GM23338 (cell line): ENCODE data around the gene HNRNPK.

ENCODE experiments used
- CREB1 ChIP-seq: fragments of 250-450 bp; sonication (Bioruptor Pico); IDR thresholded peaks from 2 replicates; pipeline ENCODE4 v1.5.0; 2020; ENCODE audit warnings: low read depth, mild to moderate bottlenecking, moderate library complexity
- CTCF ChIP-seq, 2 experiments: fragments of 200-600 bp in 1 of 2; sonication (generic) in 1 of 2; conservative IDR thresholded peaks; 2 replicates each; pipeline versions ENCODE4 v1.5.1 to v1.6.1; 2016 to 2017; ENCODE audit warnings: antibody characterized with exemption in 2 of 2, low read depth in 2 of 2, mild to moderate bottlenecking in 2 of 2, moderate library complexity in 1 of 2
- EZH2 ChIP-seq: fragments of 200-600 bp; sonication (generic); IDR thresholded peaks from one replicate; pipeline ENCODE4 v1.8.0; 2017; ENCODE audit warnings: antibody characterized with exemption, mild to moderate bottlenecking, low read depth; ENCODE audit not compliant: unreplicated experiment
- POLR2AphosphoS5 ChIP-seq: IDR thresholded peaks from 2 replicates; pipeline ENCODE4 v1.6.1; 2016; ENCODE audit warnings: antibody characterized with exemption, low read depth
- ZNF114 ChIP-seq: fragments of 250-450 bp; sonication (Bioruptor Pico); IDR thresholded peaks from 2 replicates; pipeline ENCODE4 v1.5.0; 2020; ENCODE audit warnings: mild to moderate bottlenecking, moderate library complexity
- ZNF462 ChIP-seq: fragments of 250-450 bp; sonication (Bioruptor Pico); IDR thresholded peaks from 2 replicates; pipeline ENCODE4 v1.5.0; 2020; ENCODE audit warnings: mild to moderate bottlenecking, moderate library complexity
- TF ChIP-seq, protein P1 (sequence below): IDR thresholded peaks from one replicate; pipeline ENCODE4 v1.6.1; 2018; ENCODE audit warnings: antibody characterized with exemption; ENCODE audit not compliant: unreplicated experiment
- TF ChIP-seq, protein P2 (sequence below): IDR thresholded peaks from 2 replicates; pipeline ENCODE4 v1.6.1; 2016; ENCODE audit warnings: antibody characterized with exemption

GRCh38 chr9:84007662-84008061 is 27.6 kb upstream of the HNRNPK start:
- TF ChIP-seq CTCF (conservative IDR thresholded peaks at IDR 0.05; ENCODE audit: low read depth in 2 of 2) (no peak), EZH2 (no peak), ZNF462 (CRISPR knock-in tag) (no peak), CREB1 (CRISPR knock-in tag) (no peak), ZNF114 (CRISPR knock-in tag) (no peak), POLR2AphosphoS5 (no peak)
- TF ChIP-seq, protein P1, sequence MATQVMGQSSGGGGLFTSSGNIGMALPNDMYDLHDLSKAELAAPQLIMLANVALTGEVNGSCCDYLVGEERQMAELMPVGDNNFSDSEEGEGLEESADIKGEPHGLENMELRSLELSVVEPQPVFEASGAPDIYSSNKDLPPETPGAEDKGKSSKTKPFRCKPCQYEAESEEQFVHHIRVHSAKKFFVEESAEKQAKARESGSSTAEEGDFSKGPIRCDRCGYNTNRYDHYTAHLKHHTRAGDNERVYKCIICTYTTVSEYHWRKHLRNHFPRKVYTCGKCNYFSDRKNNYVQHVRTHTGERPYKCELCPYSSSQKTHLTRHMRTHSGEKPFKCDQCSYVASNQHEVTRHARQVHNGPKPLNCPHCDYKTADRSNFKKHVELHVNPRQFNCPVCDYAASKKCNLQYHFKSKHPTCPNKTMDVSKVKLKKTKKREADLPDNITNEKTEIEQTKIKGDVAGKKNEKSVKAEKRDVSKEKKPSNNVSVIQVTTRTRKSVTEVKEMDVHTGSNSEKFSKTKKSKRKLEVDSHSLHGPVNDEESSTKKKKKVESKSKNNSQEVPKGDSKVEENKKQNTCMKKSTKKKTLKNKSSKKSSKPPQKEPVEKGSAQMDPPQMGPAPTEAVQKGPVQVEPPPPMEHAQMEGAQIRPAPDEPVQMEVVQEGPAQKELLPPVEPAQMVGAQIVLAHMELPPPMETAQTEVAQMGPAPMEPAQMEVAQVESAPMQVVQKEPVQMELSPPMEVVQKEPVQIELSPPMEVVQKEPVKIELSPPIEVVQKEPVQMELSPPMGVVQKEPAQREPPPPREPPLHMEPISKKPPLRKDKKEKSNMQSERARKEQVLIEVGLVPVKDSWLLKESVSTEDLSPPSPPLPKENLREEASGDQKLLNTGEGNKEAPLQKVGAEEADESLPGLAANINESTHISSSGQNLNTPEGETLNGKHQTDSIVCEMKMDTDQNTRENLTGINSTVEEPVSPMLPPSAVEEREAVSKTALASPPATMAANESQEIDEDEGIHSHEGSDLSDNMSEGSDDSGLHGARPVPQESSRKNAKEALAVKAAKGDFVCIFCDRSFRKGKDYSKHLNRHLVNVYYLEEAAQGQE: no peak
- TF ChIP-seq, protein P2, sequence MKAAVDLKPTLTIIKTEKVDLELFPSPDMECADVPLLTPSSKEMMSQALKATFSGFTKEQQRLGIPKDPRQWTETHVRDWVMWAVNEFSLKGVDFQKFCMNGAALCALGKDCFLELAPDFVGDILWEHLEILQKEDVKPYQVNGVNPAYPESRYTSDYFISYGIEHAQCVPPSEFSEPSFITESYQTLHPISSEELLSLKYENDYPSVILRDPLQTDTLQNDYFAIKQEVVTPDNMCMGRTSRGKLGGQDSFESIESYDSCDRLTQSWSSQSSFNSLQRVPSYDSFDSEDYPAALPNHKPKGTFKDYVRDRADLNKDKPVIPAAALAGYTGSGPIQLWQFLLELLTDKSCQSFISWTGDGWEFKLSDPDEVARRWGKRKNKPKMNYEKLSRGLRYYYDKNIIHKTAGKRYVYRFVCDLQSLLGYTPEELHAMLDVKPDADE: no peak
